ENCODE results near the gene TSEN15. TPM values are rescaled to one million over a fixed set of nuclear protein-coding genes. Genes with fewer than 3 reads are reported as not detected.

Gene TSEN15
- total and polyA plus RNA-seq, 3 donors from 2014 or later = 24.4 to 36.3 (median 33.8) TPM

DNA sequence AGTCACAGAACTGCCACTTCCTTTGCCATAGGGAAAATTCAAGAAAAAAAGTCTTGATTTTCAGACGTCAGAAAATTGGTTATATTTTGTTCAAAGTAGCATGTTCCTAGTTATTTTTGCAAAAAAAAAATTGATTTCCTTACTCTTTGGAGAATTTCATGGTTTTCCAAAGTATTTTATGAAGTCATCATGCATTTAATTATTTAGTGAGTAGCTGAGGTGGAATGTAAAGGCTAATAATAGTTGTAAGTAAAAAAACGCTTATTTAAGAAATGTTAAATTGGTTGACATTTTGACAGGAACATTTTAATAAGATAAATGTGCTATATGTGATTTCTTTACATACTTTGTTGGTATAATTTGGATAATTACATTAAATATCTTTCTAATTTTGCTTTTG, 20.8 kb downstream of the TSEN15 start:
- H3K27ac ChIP-seq = no peak overlapping the region
- no peak for DNase-seq
- H3K36me3 ChIP-seq (ENCODE audit: low read depth, missing control alignments) = no peaks in the 10 kb centered on the region
- intact Hi-C loops (cut with DNase I; ENCODE audit: low total_unique reads) = loop anchor here (10.0 kb wide), 2 partner anchors 152 to 592 kb away; no protein-coding TSS in a partner anchor
- WGBS, 2 donors = 89 to 92% methylated on average over 2 of the region's 2 CpGs
- no peaks in the 10 kb centered on the region for H3K9me3 ChIP-seq
- no peaks in the 10 kb centered on the region for H3K27me3 ChIP-seq
- H3K4me3 ChIP-seq = no peak overlapping the region
- TF ChIP-seq, protein P1, sequence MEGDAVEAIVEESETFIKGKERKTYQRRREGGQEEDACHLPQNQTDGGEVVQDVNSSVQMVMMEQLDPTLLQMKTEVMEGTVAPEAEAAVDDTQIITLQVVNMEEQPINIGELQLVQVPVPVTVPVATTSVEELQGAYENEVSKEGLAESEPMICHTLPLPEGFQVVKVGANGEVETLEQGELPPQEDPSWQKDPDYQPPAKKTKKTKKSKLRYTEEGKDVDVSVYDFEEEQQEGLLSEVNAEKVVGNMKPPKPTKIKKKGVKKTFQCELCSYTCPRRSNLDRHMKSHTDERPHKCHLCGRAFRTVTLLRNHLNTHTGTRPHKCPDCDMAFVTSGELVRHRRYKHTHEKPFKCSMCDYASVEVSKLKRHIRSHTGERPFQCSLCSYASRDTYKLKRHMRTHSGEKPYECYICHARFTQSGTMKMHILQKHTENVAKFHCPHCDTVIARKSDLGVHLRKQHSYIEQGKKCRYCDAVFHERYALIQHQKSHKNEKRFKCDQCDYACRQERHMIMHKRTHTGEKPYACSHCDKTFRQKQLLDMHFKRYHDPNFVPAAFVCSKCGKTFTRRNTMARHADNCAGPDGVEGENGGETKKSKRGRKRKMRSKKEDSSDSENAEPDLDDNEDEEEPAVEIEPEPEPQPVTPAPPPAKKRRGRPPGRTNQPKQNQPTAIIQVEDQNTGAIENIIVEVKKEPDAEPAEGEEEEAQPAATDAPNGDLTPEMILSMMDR (IDR thresholded peaks at IDR 0.05) = no peak
- TF ChIP-seq POLR2A (IDR thresholded peaks at IDR 0.05) = no peak
- H3K4me1 ChIP-seq = no peaks in the 10 kb centered on the region

DNA sequence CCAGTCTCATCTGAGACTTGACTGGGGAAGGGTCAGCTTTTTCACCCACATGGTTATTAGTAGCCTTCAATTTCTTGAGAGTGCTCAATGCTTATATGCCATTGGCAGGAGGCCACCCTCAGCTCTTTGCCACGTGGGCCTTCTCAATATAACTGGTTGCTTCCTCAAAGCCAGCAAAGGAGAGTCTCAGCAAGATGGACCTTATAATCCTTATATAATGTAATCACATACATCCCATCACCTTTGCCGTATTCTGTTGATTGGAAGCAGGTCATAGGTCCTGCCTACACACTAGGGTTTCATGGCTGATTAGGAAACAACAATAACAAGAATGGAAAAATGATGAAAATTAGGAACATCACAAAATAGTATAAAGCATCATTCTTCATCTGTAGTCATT, 22.9 kb downstream of the TSEN15 start:
- Histone ChIP-seq H3K9me3 (no peaks in the 10 kb centered on the region), H3K4me1 (no peaks in the 10 kb centered on the region), H3K36me3 (ENCODE audit: low read depth, missing control alignments) (no peaks in the 10 kb centered on the region), H3K4me3 (no peak overlapping the region), H3K27ac (peak overlapping the region; percentile 51 to 75), H3K27me3 (no peaks in the 10 kb centered on the region)
- TF ChIP-seq, protein P1 (IDR thresholded peaks at IDR 0.05) = no peak
- no peak for TF ChIP-seq POLR2A (IDR thresholded peaks at IDR 0.05)
- 67 to 70% methylated on average over 2 of the region's 2 CpGs for WGBS, 2 donors
- intact Hi-C loops (cut with DNase I; ENCODE audit: low total_unique reads) = loop anchor here (10.0 kb wide), 2 partner anchors 150 to 590 kb away; no protein-coding TSS in a partner anchor
- DNase-seq = no peak

DNA sequence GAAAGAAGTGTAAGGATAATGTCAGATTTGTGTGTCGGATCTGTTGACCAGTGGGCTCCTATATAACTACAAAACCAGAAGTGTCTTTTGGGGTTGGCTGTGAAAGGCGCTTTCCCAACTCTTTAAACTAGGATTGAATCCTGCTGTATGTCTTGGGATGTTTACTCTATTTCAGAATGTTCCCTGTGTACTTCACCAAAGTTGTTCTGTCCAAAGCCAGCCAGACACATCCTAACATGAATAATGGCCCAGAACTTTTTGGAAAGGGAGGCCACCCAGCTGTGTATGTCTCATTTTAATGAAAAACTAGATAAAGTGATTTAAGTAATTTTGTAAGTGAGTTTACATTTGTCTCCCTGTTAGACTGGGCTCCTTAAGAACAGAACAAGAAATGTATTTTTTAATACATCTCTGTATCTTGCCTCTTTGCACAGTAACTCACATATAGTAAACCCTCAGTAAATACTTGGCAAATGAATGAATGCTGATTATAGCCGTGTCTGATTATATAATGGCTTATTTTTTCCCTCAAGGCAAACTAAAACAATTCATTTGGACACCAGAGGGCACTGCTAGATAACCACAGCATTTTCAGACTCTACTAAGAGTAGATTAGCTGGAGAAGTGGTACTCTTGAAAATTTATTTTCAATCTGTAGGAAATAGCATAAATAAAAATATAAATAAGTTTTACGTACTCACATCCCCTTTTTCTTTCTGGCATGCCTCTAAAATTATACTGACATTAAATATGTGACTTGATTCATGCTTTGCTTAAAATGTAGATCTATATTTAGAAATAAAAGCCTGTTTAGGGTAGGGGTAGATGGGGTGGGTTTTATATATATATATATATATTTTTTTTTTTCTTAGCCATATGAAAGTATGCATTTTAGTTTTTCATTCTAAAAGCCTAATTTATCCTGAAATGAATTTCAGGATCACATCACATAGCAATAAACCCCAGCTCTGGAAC, 23.8 kb downstream of the TSEN15 start:
- WGBS, 2 donors = 42 to 43% methylated on average over 4 of the region's 4 CpGs
- Histone ChIP-seq H3K9me3 (no peaks in the 10 kb centered on the region), H3K4me3 (no peak overlapping the region), H3K36me3 (ENCODE audit: low read depth, missing control alignments) (no peaks in the 10 kb centered on the region), H3K27me3 (no peaks in the 10 kb centered on the region), H3K27ac (peak overlapping the region; percentile 51 to 75), H3K4me1 (no peaks in the 10 kb centered on the region)
- DNase-seq = peak; percentile 58
- TF ChIP-seq POLR2A (IDR thresholded peaks at IDR 0.05) = no peak
- TF ChIP-seq, protein P1 (IDR thresholded peaks at IDR 0.05) = peak; percentile 58 to 73 (median 72)
- intact Hi-C loops (cut with DNase I; ENCODE audit: low total_unique reads) = loop anchor here (10.0 kb wide), 2 partner anchors 149 to 589 kb away; no protein-coding TSS in a partner anchor

DNA sequence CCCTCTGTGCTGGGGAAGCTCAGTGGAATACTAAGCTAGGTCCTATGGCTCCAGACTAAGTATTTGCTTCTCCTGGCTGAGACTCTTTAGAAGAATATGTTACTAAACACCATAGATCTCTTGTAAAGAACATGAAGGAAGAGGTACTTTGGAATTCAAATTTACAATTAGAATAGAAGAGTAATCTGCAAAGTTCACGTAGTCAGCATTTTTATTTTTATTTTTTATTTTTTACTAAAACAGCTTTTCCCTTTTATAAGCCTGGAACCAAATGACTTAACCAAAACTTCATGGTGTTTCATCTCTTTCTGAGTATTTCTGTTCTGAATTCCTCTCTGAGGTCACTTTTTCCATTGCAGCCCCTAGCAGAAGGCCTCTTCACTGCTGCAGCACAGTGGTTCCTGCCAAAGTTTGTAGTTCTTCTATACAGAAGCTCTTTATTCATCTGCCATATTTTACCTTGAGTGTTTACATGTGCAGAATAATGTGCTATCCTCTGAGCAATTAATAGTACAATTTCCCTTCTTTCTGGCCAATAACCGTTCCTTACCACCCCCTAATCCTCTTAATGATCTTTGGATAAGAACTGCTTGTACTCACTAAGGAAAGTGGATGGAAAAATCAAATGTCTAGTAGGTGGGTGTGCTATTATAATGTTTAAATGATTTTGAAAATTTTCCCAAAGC, 27.2 kb downstream of the TSEN15 start:
- Histone ChIP-seq H3K36me3 (ENCODE audit: low read depth, missing control alignments) (no peaks in the 10 kb centered on the region), H3K4me1 (no peaks in the 10 kb centered on the region), H3K9me3 (no peaks in the 10 kb centered on the region), H3K27me3 (no peaks in the 10 kb centered on the region), H3K4me3 (no peak overlapping the region), H3K27ac (peak overlapping the region in 1 of 2 donors; percentile 53)
- 25 to 55% methylated on average over 2 of the region's 2 CpGs for WGBS, 2 donors
- intact Hi-C loops (cut with DNase I; ENCODE audit: low total_unique reads) = loop anchor here (10.0 kb wide), 2 partner anchors 146 to 586 kb away; no protein-coding TSS in a partner anchor
- no peak for DNase-seq
- TF ChIP-seq, protein P1 (IDR thresholded peaks at IDR 0.05) = no peak
- no peak for TF ChIP-seq POLR2A (IDR thresholded peaks at IDR 0.05)
